GM23338 (cell line): Measurements from ENCODE around the gene ZNF214.

Experiments
- CREB1 ChIP-seq: fragments of 250-450 bp; sonication (Bioruptor Pico); IDR thresholded peaks from 2 replicates; pipeline ENCODE4 v1.5.0; 2020; ENCODE audit warnings: low read depth, mild to moderate bottlenecking, moderate library complexity
- CTCF ChIP-seq, 2 experiments: fragments of 200-600 bp in 1 of 2; sonication (generic) in 1 of 2; conservative IDR thresholded peaks; 2 replicates each; pipeline versions ENCODE4 v1.5.1 to v1.6.1; 2016 to 2017; ENCODE audit warnings: antibody characterized with exemption in 2 of 2, low read depth in 2 of 2, mild to moderate bottlenecking in 2 of 2, moderate library complexity in 1 of 2
- ETS1 ChIP-seq: IDR thresholded peaks from 2 replicates; pipeline ENCODE4 v1.6.1; 2016; ENCODE audit warnings: antibody characterized with exemption
- EZH2 ChIP-seq: fragments of 200-600 bp; sonication (generic); IDR thresholded peaks from one replicate; pipeline ENCODE4 v1.8.0; 2017; ENCODE audit warnings: antibody characterized with exemption, mild to moderate bottlenecking, low read depth; ENCODE audit not compliant: unreplicated experiment
- EZH2phosphoT487 ChIP-seq: fragments of 200-600 bp; sonication (generic); IDR thresholded peaks from one replicate; pipeline ENCODE4 v1.8.1; 2018; ENCODE audit warnings: antibody characterized with exemption; ENCODE audit not compliant: unreplicated experiment
- JUNB ChIP-seq: IDR thresholded peaks from one replicate; pipeline ENCODE4 v1.6.1; 2016; ENCODE audit warnings: antibody characterized with exemption; ENCODE audit not compliant: unreplicated experiment
- NANOG ChIP-seq: IDR thresholded peaks from 2 replicates; pipeline ENCODE4 v1.6.1; 2016; ENCODE audit warnings: antibody characterized with exemption, borderline replicate concordance
- POLR2AphosphoS5 ChIP-seq: IDR thresholded peaks from 2 replicates; pipeline ENCODE4 v1.6.1; 2016; ENCODE audit warnings: antibody characterized with exemption, low read depth
- REST ChIP-seq: IDR thresholded peaks from one replicate; pipeline ENCODE4 v1.6.1; 2018; ENCODE audit warnings: antibody characterized with exemption; ENCODE audit not compliant: unreplicated experiment
- STAT1 ChIP-seq: IDR thresholded peaks from one replicate; pipeline ENCODE4 v1.6.1; 2016; ENCODE audit warnings: antibody characterized with exemption; ENCODE audit not compliant: unreplicated experiment
- ZNF331 ChIP-seq: fragments of 250-450 bp; sonication (Bioruptor Pico); IDR thresholded peaks from 2 replicates; pipeline ENCODE4 v1.5.0; 2020; ENCODE audit warnings: low read depth, mild to moderate bottlenecking, moderate library complexity

GRCh38 chr11:6988506-6988905 lies 31.6 kb downstream of the ZNF214 start:
- no peak for TF ChIP-seq POLR2AphosphoS5
- no peak for TF ChIP-seq CTCF (conservative IDR thresholded peaks at IDR 0.05; ENCODE audit: low read depth in 2 of 2)
- no peak for TF ChIP-seq REST
- no peak for TF ChIP-seq EZH2phosphoT487
- TF ChIP-seq EZH2 = no peak
- TF ChIP-seq JUNB = no peak
- no peak for TF ChIP-seq CREB1
- TF ChIP-seq ETS1 = no peak
- TF ChIP-seq ZNF331 (CRISPR knock-in tag) = no peak
- no peak for TF ChIP-seq STAT1
- no peak for TF ChIP-seq NANOG
